Fibroblast of lung (primary cell): Measurements from ENCODE around the gene ADM. TPM values are rescaled to one million over a fixed set of nuclear protein-coding genes. Genes with fewer than 3 reads are reported as not detected.

Experiments used
- DNase-seq, 2 donors: peaks; one replicate each; pipeline versions ENCODE4 v3.0.0 to v3.0.0-alpha.2; 2010; ENCODE audit warnings: low read depth in 2 of 2
- H2AFZ ChIP-seq: 2 replicates; pipeline ENCODE4 v1.5.1; 2012; ENCODE audit warnings: low read length, control low read depth, inconsistent platforms
- H3K27ac ChIP-seq: 2 replicates; pipeline ENCODE4 v1.5.1; 2011; ENCODE audit warnings: low read length, control low read depth; ENCODE audit not compliant: insufficient read depth
- H3K27me3 ChIP-seq: 2 replicates; pipeline ENCODE4 v1.5.1; 2011; ENCODE audit warnings: mild to moderate bottlenecking, low read length; ENCODE audit not compliant: control insufficient read depth, insufficient read depth
- H3K36me3 ChIP-seq: 2 replicates; pipeline ENCODE4 v1.5.1; 2011; ENCODE audit warnings: low read length; ENCODE audit not compliant: control insufficient read depth, insufficient read depth
- H3K4me1 ChIP-seq: 2 replicates; pipeline ENCODE4 v1.5.1; 2011; ENCODE audit warnings: low read length; ENCODE audit not compliant: control insufficient read depth, insufficient read depth; ENCODE audit errors: extremely low read depth
- H3K4me2 ChIP-seq: 2 replicates; pipeline ENCODE4 v1.5.1; 2011; ENCODE audit warnings: low read length, control low read depth; ENCODE audit not compliant: insufficient read depth; ENCODE audit errors: extremely low read depth
- H3K4me3 ChIP-seq, 4 experiments: fragments of 200-600 bp in 1 of 4; sonication (generic) in 1 of 4; replicated peaks in 1 of 4; 2 replicates each; pipeline ENCODE4 v1.5.1; 2011 to 2016; ENCODE audit warnings: low read length in 4 of 4, low read depth in 3 of 4, mild to moderate bottlenecking in 3 of 4, control low read depth in 2 of 4, inconsistent platforms in 1 of 4, mixed read lengths in 1 of 4; ENCODE audit not compliant: insufficient read depth in 1 of 4; ENCODE audit errors: control extremely low read depth in 1 of 4
- H3K79me2 ChIP-seq: 2 replicates; pipeline ENCODE4 v1.5.1; 2012; ENCODE audit warnings: mild to moderate bottlenecking, low read length, inconsistent platforms; ENCODE audit not compliant: control insufficient read depth, insufficient read depth
- H3K9ac ChIP-seq: 2 replicates; pipeline ENCODE4 v1.5.1; 2011; ENCODE audit warnings: mild to moderate bottlenecking, low read length, control low read depth; ENCODE audit not compliant: insufficient read depth
- H3K9me3 ChIP-seq: 2 replicates; pipeline ENCODE4 v1.5.1; 2012; ENCODE audit warnings: low read depth, low read length; ENCODE audit not compliant: control insufficient read depth, insufficient read depth
- H4K20me1 ChIP-seq: 2 replicates; pipeline ENCODE4 v1.5.1; 2011; ENCODE audit warnings: low read length; ENCODE audit not compliant: control insufficient read depth, insufficient read depth; ENCODE audit errors: extremely low read depth
- CTCF ChIP-seq, 2 donors: IDR thresholded peaks in 1 of 2; conservative IDR thresholded peaks in 1 of 2; 1 replicate in 1 of 2; 2 replicates in 1 of 2; pipeline ENCODE4 v1.5.1; 2011 to 2012; ENCODE audit warnings: low read length in 2 of 2, control low read depth in 1 of 2, inconsistent platforms in 1 of 2, low read depth in 1 of 2, mild to moderate bottlenecking in 1 of 2
- EZH2 ChIP-seq: IDR thresholded peaks from 2 replicates; pipeline ENCODE4 v1.5.1; 2012; ENCODE audit warnings: low read length, control low read depth, mild to moderate bottlenecking; ENCODE audit errors: missing control alignments
- polyA plus RNA-seq, 2 donors: library from polyadenylated mRNA; depleted of rRNA in 1 of 2; stranded (reverse) in 1 of 2; unstranded in 1 of 2; fragments of >200 nt; gene quantifications; 2 replicates each; pipeline ENCODE4 v1.2.1, GENCODE V29; 2011 to 2012; ENCODE audit warnings: missing spikeins in 1 of 2
- total RNA-seq: library from RNA; depleted of rRNA; stranded (reverse); fragments of >200 nt; gene quantifications from 2 replicates; pipeline ENCODE4 v1.2.1, GENCODE V29; 2014

ADM gene
- total and polyA plus RNA-seq, 2 donors (not counting 1 experiment from before 2014, with no cell fraction given) = 989 to 1,010 TPM

DNA sequence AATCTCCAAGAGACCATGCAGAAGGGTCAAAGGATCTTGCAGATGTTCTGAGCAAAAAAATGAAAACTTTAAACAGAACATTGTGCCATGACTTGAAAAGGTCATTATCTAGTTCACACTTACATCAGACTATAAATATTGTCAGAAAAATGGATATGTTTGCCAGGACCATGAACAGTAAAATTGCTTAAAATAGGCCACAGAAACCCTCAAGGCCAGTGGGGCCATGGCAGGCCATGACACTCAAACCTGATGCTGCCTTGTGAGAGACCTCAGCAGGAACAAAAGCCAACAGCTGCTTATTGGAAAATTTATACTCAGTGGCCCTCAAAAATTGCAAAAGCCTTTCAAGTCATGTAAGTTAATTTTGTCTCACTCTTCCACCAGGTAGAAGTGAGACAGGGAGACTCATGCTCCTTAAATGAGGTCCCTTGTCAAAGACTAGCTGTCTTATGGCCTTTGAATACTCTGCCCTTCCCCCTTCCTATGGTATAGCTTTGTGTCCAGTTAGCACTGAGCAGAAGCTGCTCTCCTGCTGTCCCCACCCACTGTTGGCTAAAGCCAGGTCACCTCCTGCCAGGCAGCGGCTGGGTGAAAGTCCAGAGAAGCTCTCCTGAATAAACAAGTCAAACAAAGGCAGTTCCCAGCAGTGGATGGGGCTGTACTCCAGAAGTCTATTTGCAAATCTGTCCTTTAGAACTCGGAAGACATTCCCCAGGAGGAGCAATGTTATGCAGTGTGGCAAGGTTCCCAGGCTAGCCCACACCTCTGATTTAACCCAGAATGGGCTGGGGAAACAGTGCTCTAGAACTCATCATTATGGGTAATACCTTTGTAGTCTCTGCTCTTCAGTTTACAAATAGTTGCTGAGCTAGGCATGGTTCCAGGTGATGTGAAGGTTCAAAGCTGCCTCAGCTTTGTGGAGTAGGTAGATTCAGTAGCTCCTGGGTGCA is 21.4 kb downstream of the ADM start:
- H3K27ac ChIP-seq = peak overlapping the region; percentile 79
- TF ChIP-seq EZH2 = no peak
- no peak for TF ChIP-seq CTCF (conservative IDR thresholded peaks at IDR 0.05 in 1 of 2, IDR thresholded peaks at IDR 0.05 in 1 of 2; ENCODE audit: low read depth in 1 of 2, low read length in 2 of 2)
- H2AFZ ChIP-seq = no peak overlapping the region
- no peak overlapping the region for H3K4me3 ChIP-seq
- H3K4me2 ChIP-seq = peak overlapping the region; percentile 7
- no peak overlapping the region for H3K9ac ChIP-seq
- DNase-seq = peak; percentile 30 to 88
- H3K36me3 ChIP-seq = no peaks in the 10 kb centered on the region
- H4K20me1 ChIP-seq = no peaks in the 10 kb centered on the region
- no peaks in the 10 kb centered on the region for H3K9me3 ChIP-seq
- no peaks in the 10 kb centered on the region for H3K79me2 ChIP-seq
- H3K27me3 ChIP-seq = no peaks in the 10 kb centered on the region
- H3K4me1 ChIP-seq = peaks cover 60% of the 10 kb centered on the region

- no peak overlapping the region for H3K4me2 ChIP-seq
- H3K4me1 ChIP-seq = peaks cover 59% of the 10 kb centered on the region
- no peak overlapping the region for H2AFZ ChIP-seq
- H3K36me3 ChIP-seq = no peaks in the 10 kb centered on the region
- no peaks in the 10 kb centered on the region for H4K20me1 ChIP-seq
- H3K27me3 ChIP-seq = no peaks in the 10 kb centered on the region
- DNase-seq = peak; percentile 64 to 89
- H3K79me2 ChIP-seq = no peaks in the 10 kb centered on the region
- H3K4me3 ChIP-seq = no peak overlapping the region
- TF ChIP-seq EZH2 = no peak
- H3K27ac ChIP-seq = peak overlapping the region; percentile 79
- H3K9me3 ChIP-seq = no peaks in the 10 kb centered on the region
- no peak overlapping the region for H3K9ac ChIP-seq
Observed at GRCh38 chr11:10327254-10327653, 22.4 kb downstream of the ADM start.

DNA sequence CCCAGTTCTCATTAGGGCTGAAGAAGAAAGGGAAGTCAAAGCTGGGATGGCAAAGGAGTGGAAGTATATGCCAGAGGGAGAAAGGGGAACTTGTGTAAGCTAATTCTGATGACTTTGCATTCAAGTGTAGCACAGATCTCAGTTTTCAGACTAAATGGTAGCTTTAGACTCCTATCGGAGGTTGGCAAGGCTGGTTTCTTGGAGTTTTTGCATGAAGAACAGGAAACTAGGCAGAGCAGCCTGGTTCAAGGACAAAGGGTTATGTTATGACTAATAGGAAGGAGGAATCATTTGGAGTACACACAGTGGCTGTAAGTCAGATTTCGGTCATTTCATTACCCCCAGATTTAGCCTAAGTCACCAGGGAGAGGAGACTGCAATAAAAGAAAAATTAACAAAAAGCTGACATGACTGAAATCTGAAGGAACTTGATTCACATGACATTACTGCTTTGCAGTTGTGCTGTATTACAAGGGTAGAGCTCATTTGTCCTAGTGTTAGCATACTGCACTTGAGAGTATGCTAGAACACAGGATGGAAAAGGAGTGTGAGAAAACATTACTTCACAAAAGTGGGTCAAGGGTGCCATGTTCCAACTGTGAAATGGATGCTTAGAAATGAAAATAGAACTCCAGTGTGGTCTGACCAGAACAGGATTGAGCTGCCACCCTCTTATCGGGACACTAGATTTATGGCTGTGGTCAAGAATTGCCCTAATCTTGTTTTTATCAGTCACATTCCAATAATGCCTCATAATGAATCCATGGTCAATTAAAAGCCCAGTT is 23.6 kb downstream of the ADM start:
- Histone ChIP-seq H3K9me3 (no peaks in the 10 kb centered on the region), H3K4me3 (no peak overlapping the region), H3K36me3 (no peaks in the 10 kb centered on the region), H2AFZ (no peak overlapping the region), H3K79me2 (no peaks in the 10 kb centered on the region), H3K27me3 (no peaks in the 10 kb centered on the region), H3K9ac (no peak overlapping the region), H3K4me2 (no peak overlapping the region), H3K27ac (peak overlapping the region; percentile 55), H4K20me1 (no peaks in the 10 kb centered on the region), H3K4me1 (peaks cover 49% of the 10 kb centered on the region)
- no peak for TF ChIP-seq EZH2
- TF ChIP-seq CTCF (conservative IDR thresholded peaks at IDR 0.05 in 1 of 2, IDR thresholded peaks at IDR 0.05 in 1 of 2; ENCODE audit: low read depth in 1 of 2, low read length in 2 of 2) = no peak
- DNase-seq = peak; percentile 85 to 86
